HEK293 (cell line): ENCODE measurements around the gene CPXM2.

Experiments
- CTCF ChIA-PET: fragments of 350-600 bp; formaldehyde crosslinking; extraction: SDS; loops from one replicate; lab custom pipeline; 2021; ENCODE audit warnings: antibody characterized with exemption; lab: Yijun Ruan, JAX
- POLR2A ChIA-PET: fragments of 300-600 bp; formaldehyde crosslinking; extraction: SDS; loops from one replicate; lab custom pipeline; 2020; ENCODE audit warnings: antibody characterized with exemption, inconsistent platforms; lab: Yijun Ruan, JAX
- H3K27ac ChIP-seq: fragments of 200-500 bp; sonication (Bioruptor generic); 2 replicates; pipeline ENCODE4 v1.5.1; 2014; ENCODE audit warnings: low read depth, low read length, control low read depth, inconsistent platforms; ENCODE audit errors: extremely low read depth
- H3K36me3 ChIP-seq, 2 experiments: fragments of 200-500 bp in 1 of 2; sonication (Bioruptor generic) in 1 of 2; 1 replicate in 1 of 2; 2 replicates in 1 of 2; pipeline ENCODE4 v1.5.1; 2014 to 2017; ENCODE audit warnings: inconsistent platforms in 2 of 2, low read length in 2 of 2; ENCODE audit not compliant: control insufficient read depth in 2 of 2, insufficient read depth in 1 of 2
- H3K4me1 ChIP-seq: fragments of 200-500 bp; sonication (Bioruptor generic); 2 replicates; pipeline ENCODE4 v1.5.1; 2014; ENCODE audit warnings: mild to moderate bottlenecking, low read length, inconsistent platforms; ENCODE audit not compliant: control insufficient read depth, insufficient read depth
- H3K4me3 ChIP-seq: 2 replicates; pipeline ENCODE4 v1.5.1; 2011; ENCODE audit warnings: low read depth, mild to moderate bottlenecking, control low read depth, low read length, moderate library complexity
- H3K9me3 ChIP-seq: fragments of 200-500 bp; sonication (Bioruptor generic); 2 replicates; pipeline ENCODE4 v1.5.1; 2014; ENCODE audit warnings: low read depth, low read length, inconsistent platforms; ENCODE audit not compliant: control insufficient read depth, insufficient read depth
- BCL11A ChIP-seq: fragments of 450-650 bp; formaldehyde crosslinking; IDR thresholded peaks from 2 replicates; pipeline ENCODE4 v1.5.1; 2016; ENCODE audit warnings: low read depth, missing biosample characterization, missing genetic modification characterization
- EGR2 ChIP-seq: fragments of 450-650 bp; formaldehyde crosslinking; IDR thresholded peaks from 2 replicates; pipeline ENCODE4 v1.5.1; 2016; ENCODE audit warnings: low read depth, missing biosample characterization, missing genetic modification characterization
- KLF9 ChIP-seq: fragments of 450-650 bp; formaldehyde crosslinking; IDR thresholded peaks from 2 replicates; pipeline ENCODE4 v1.5.1; 2016; ENCODE audit warnings: missing biosample characterization, missing genetic modification characterization, low read depth
- PRDM2 ChIP-seq: fragments of 450-650 bp; formaldehyde crosslinking; IDR thresholded peaks from 2 replicates; pipeline ENCODE4 v1.5.1; 2016; ENCODE audit warnings: missing biosample characterization, missing genetic modification characterization, borderline replicate concordance
- RBAK ChIP-seq: fragments of 450-650 bp; formaldehyde crosslinking; IDR thresholded peaks from 2 replicates; pipeline ENCODE4 v1.5.1; 2016; ENCODE audit warnings: missing biosample characterization, missing genetic modification characterization
- SP2 ChIP-seq: fragments of 450-650 bp; formaldehyde crosslinking; IDR thresholded peaks from 2 replicates; pipeline ENCODE4 v1.5.1; 2016; ENCODE audit warnings: missing biosample characterization, missing genetic modification characterization
- YY1 ChIP-seq: fragments of 450-650 bp; formaldehyde crosslinking; IDR thresholded peaks from 2 replicates; pipeline ENCODE4 v1.5.1; 2018; ENCODE audit warnings: missing biosample characterization, missing genetic modification characterization
- ZBTB1 ChIP-seq: fragments of 450-650 bp; formaldehyde crosslinking; IDR thresholded peaks from 2 replicates; pipeline ENCODE4 v1.5.1; 2016; ENCODE audit warnings: missing biosample characterization, missing genetic modification characterization
- ZIC2 ChIP-seq: fragments of 450-650 bp; formaldehyde crosslinking; IDR thresholded peaks from 2 replicates; pipeline ENCODE4 v1.5.1; 2016; ENCODE audit warnings: missing biosample characterization, missing genetic modification characterization
- ZNF146 ChIP-seq: fragments of 450-650 bp; formaldehyde crosslinking; IDR thresholded peaks from 2 replicates; pipeline ENCODE4 v1.5.1; 2016; ENCODE audit warnings: missing biosample characterization, missing genetic modification characterization
- ZNF211 ChIP-seq: fragments of 450-650 bp; formaldehyde crosslinking; IDR thresholded peaks from 2 replicates; pipeline ENCODE4 v1.5.1; 2016; ENCODE audit warnings: low read depth, missing biosample characterization, missing genetic modification characterization
- ZNF214 ChIP-seq: fragments of 450-650 bp; formaldehyde crosslinking; IDR thresholded peaks from 2 replicates; pipeline ENCODE4 v1.5.1; 2017; ENCODE audit warnings: missing biosample characterization, mild to moderate bottlenecking, missing genetic modification characterization, borderline replicate concordance
- ZNF223 ChIP-seq: fragments of 450-650 bp; formaldehyde crosslinking; IDR thresholded peaks from 2 replicates; pipeline ENCODE4 v1.5.1; 2016; ENCODE audit warnings: missing biosample characterization, missing genetic modification characterization
- ZNF239 ChIP-seq: fragments of 450-650 bp; formaldehyde crosslinking; IDR thresholded peaks from 2 replicates; pipeline ENCODE4 v1.5.1; 2016; ENCODE audit warnings: missing biosample characterization, missing genetic modification characterization
- ZNF274 ChIP-seq, 2 experiments: fragments of 200-500 bp in 1 of 2; fragments of 450-650 bp in 1 of 2; sonication (Bioruptor generic) in 1 of 2; formaldehyde crosslinking in 1 of 2; IDR thresholded peaks; 2 replicates each; pipeline versions ENCODE4 v1.5.1 to v1.6.1; 2014 to 2016; ENCODE audit warnings: borderline replicate concordance in 1 of 2, inconsistent platforms in 1 of 2, low read length in 1 of 2, missing biosample characterization in 1 of 2, missing genetic modification characterization in 1 of 2
- ZNF37A ChIP-seq: fragments of 450-650 bp; IDR thresholded peaks from 2 replicates; pipeline ENCODE4 v1.5.1; 2018; ENCODE audit warnings: missing biosample characterization, missing genetic modification characterization
- ZNF391 ChIP-seq: fragments of 450-650 bp; formaldehyde crosslinking; IDR thresholded peaks from 2 replicates; pipeline ENCODE4 v1.5.1; 2016; ENCODE audit warnings: low read depth, missing biosample characterization, missing genetic modification characterization, borderline replicate concordance
- ZNF510 ChIP-seq: fragments of 450-650 bp; formaldehyde crosslinking; IDR thresholded peaks from 2 replicates; pipeline ENCODE4 v1.5.1; 2018; ENCODE audit warnings: mild to moderate bottlenecking, missing genetic modification characterization, missing biosample characterization; ENCODE audit not compliant: insufficient replicate concordance
- ZNF514 ChIP-seq: fragments of 450-650 bp; formaldehyde crosslinking; IDR thresholded peaks from 2 replicates; pipeline ENCODE4 v1.5.1; 2016; ENCODE audit warnings: missing biosample characterization, missing genetic modification characterization
- ZNF521 ChIP-seq: fragments of 450-650 bp; formaldehyde crosslinking; IDR thresholded peaks from 2 replicates; pipeline ENCODE4 v1.5.1; 2017; ENCODE audit warnings: missing biosample characterization, mild to moderate bottlenecking, missing genetic modification characterization
- ZNF621 ChIP-seq: fragments of 450-650 bp; formaldehyde crosslinking; IDR thresholded peaks from 2 replicates; pipeline ENCODE4 v1.5.1; 2017; ENCODE audit warnings: missing biosample characterization, missing genetic modification characterization
- ZNF660 ChIP-seq: fragments of 450-650 bp; IDR thresholded peaks from 2 replicates; pipeline ENCODE4 v1.5.1; 2018; ENCODE audit warnings: missing biosample characterization, mild to moderate bottlenecking, missing genetic modification characterization
- ZNF792 ChIP-seq: fragments of 450-650 bp; formaldehyde crosslinking; IDR thresholded peaks from 2 replicates; pipeline ENCODE4 v1.5.1; 2016; ENCODE audit warnings: missing biosample characterization, missing genetic modification characterization
- ZSCAN5A ChIP-seq: fragments of 450-650 bp; formaldehyde crosslinking; IDR thresholded peaks from 2 replicates; pipeline ENCODE4 v1.5.1; 2016; ENCODE audit warnings: missing biosample characterization, missing genetic modification characterization
- ZXDB ChIP-seq: fragments of 450-650 bp; formaldehyde crosslinking; IDR thresholded peaks from 2 replicates; pipeline ENCODE4 v1.5.1; 2016; ENCODE audit warnings: missing biosample characterization, missing genetic modification characterization

The CPXM2 gene

GRCh38 chr10:123891144-123892071, at the start of gene CPXM2:
Gene CPXM2, minus strand, starts transcription at chr10:123891807. Its CDS starts 148 bp downstream, at chr10:123891659.
- POLR2A ChIA-PET, result no interaction called here
- no peak within 1 kb of the TSS for H3K27ac ChIP-seq
- TF ChIP-seq ZNF211 (tag by site-specific recombination), result no peak
- TF ChIP-seq KLF9 (tag by site-specific recombination), result no peak
- TF ChIP-seq ZBTB1 (tag by site-specific recombination), result no peak
- no peak for TF ChIP-seq ZNF514 (tag by site-specific recombination)
- no peak for TF ChIP-seq BCL11A (tag by site-specific recombination)
- TF ChIP-seq ZNF510 (tag by site-specific recombination), result no peak
- TF ChIP-seq ZNF223, result no peak
- TF ChIP-seq ZNF521, result no peak
- TF ChIP-seq, all 188 proteins: peak for 0
- CTCF ChIA-PET, result interaction anchor here (0.7 kb wide), 1 partner anchor 498 kb away, joined by 5 read pairs; no protein-coding TSS in a partner anchor
- Histone ChIP-seq H3K4me1 (no peaks in the 10 kb centered on the region), H3K36me3 (no peaks in the 10 kb centered on the region), H3K9me3 (no peaks in the 10 kb centered on the region), H3K4me3 (no peak within 1 kb of the TSS)

GRCh38 chr10:123939591-123939990, 48.0 kb upstream of the CPXM2 start:
- TF ChIP-seq YY1 (tag by site-specific recombination) (no peak), ZNF214 (tag by site-specific recombination) (no peak), ZNF274 (IDR thresholded peaks at IDR 0.05; ENCODE audit: low read length) (no peak), ZNF274 (tag by site-specific recombination; IDR thresholded peaks at IDR 0.05; ENCODE audit: borderline replicate concordance) (no peak), ZNF792 (tag by site-specific recombination) (no peak), ZNF621 (no peak), RBAK (tag by site-specific recombination) (no peak), ZSCAN5A (no peak), ZNF37A (tag by site-specific recombination) (no peak), ZXDB (tag by site-specific recombination) (no peak), ZNF660 (tag by site-specific recombination) (no peak), PRDM2 (tag by site-specific recombination) (no peak), ZNF239 (tag by site-specific recombination) (no peak), ZIC2 (tag by site-specific recombination) (no peak), SP2 (tag by site-specific recombination) (no peak), ZNF146 (tag by site-specific recombination) (no peak), ZNF391 (no peak), EGR2 (tag by site-specific recombination) (no peak)
- Histone ChIP-seq H3K4me1 (no peaks in the 10 kb centered on the region), H3K27ac (no peak overlapping the region), H3K36me3 (no peaks in the 10 kb centered on the region), H3K9me3 (no peaks in the 10 kb centered on the region), H3K4me3 (no peak overlapping the region)
- CTCF ChIA-PET, result no interaction called here
- POLR2A ChIA-PET, result no interaction called here
